HUES64 (cell line): Measurements from ENCODE around the gene CDKN2B.
A peak's percentile ranks its signal among the peaks of the same experiment; 100 is the strongest.

Experiments used
- H3K27ac ChIP-seq: 2 replicates; pipeline ENCODE4 v1.7.0; 2013; ENCODE audit warnings: low read depth, low read length, inconsistent platforms
- H3K27me3 ChIP-seq: 2 replicates; pipeline ENCODE4 v1.6.1; 2013; ENCODE audit warnings: mild to moderate bottlenecking, low read length; ENCODE audit not compliant: insufficient read depth
- H3K36me3 ChIP-seq: 2 replicates; pipeline ENCODE4 v1.6.1; 2013; ENCODE audit warnings: mild to moderate bottlenecking, low read length; ENCODE audit not compliant: insufficient read depth
- H3K4me1 ChIP-seq: 2 replicates; pipeline ENCODE4 v1.6.1; 2013; ENCODE audit warnings: mild to moderate bottlenecking, low read length, moderate library complexity; ENCODE audit not compliant: insufficient read depth
- H3K4me3 ChIP-seq: 2 replicates; pipeline ENCODE4 v1.5.1; 2013; ENCODE audit warnings: mild to moderate bottlenecking, low read length, moderate library complexity
- H3K9ac ChIP-seq: 2 replicates; pipeline ENCODE4 v1.6.1; 2013; ENCODE audit warnings: mild to moderate bottlenecking, low read depth, low read length
- H3K9me3 ChIP-seq: 2 replicates; pipeline ENCODE4 v1.6.1; 2013; ENCODE audit warnings: low read depth, low read length; ENCODE audit not compliant: insufficient read depth
- WGBS: fragments of 150-250, 120-280 bp; methylation state at CpG from one replicate; pipeline ENCODE4 v1.1.7; 2013; ENCODE audit warnings: missing lambda C conversion rate; 5-methylcytosine and 5-hydroxymethylcytosine counted together

CDKN2B gene

GRCh38 chr9:21993893-21994555 is 15.1 kb downstream of the CDKN2B start, which contains the start of gene CDKN2A:
Gene CDKN2A, minus strand, starts transcription at chr9:21994392.
- H3K36me3 ChIP-seq = no peaks in the 10 kb centered on the region
- no peak within 1 kb of the TSS for H3K27ac ChIP-seq
- peaks cover 25% of the 10 kb centered on the region for H3K4me1 ChIP-seq
- no peak within 1 kb of the TSS for H3K9ac ChIP-seq
- H3K9me3 ChIP-seq = no peaks in the 10 kb centered on the region
- under 1% methylated on average over 43 of the region's 53 CpGs for WGBS
- H3K4me3 ChIP-seq = peak within 1 kb of the TSS; percentile 69
- peaks cover 98% of the 10 kb centered on the region for H3K27me3 ChIP-seq

DNA sequence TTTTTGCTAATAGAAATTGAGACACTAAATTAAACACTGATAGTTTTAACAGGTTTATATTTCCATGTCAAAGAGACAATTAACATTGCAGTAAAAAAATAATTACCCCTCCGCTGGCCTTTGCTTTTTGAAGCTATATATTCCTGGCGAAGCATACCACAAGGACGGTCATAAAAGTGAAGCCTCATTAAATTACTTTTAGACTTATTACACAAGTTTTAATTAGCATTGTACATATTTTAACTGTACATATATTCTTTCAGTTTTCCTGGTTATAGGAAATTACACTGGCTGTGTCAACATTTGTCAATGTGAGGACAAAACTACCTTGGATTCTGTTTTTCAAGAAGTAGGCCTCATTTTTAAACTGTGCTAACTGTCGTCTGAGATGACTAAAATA is 16.1 kb downstream of the CDKN2B start:
- Histone ChIP-seq H3K9ac (no peak overlapping the region), H3K4me1 (peaks cover 25% of the 10 kb centered on the region), H3K36me3 (no peaks in the 10 kb centered on the region), H3K27me3 (peaks cover 98% of the 10 kb centered on the region), H3K4me3 (peak overlapping the region; percentile 50), H3K9me3 (no peaks in the 10 kb centered on the region), H3K27ac (no peak overlapping the region)
- WGBS = 27% methylated on average over 4 of the region's 4 CpGs

DNA sequence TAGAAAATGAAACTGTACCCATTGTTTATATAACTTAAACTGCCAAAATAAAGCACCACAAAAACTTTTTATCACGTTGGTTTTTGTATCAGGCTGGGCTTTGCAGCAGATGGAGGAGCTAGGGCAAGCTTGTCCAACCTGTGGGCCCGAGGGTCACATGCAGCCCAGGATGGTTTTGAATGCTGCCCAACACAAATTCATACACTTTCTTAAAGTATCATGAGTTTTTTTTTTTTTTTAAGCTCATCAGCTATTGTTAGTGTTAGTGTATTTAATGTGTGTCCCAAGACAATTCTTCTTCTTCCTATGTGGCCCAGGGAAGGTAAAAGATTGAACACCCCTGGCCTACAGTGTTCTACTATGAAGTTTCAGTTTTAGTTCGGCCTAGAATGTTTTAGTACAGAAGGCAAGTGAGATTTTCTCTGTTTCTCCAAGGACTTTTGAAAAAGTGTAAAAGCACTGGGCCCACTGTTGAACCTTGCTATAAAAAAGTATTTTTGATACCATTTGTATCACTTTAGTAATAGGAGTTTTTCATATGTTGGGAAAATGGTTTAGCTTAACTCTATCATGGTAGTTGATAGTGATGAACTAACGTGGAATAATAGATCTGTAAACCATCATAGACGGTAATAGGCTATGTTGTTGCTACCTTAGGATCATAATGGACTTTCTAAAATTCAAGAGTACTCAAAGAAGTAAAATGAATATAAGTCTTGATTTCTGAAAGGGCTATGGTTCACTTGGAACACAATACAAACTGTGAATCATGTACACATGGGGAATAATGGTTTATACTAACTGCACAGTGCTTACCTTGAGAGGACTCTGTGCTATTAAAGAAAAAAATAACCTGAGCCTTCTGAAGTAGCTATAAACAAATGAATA is 17.8 kb downstream of the CDKN2B start:
- Histone ChIP-seq H3K36me3 (no peaks in the 10 kb centered on the region), H3K9ac (no peak overlapping the region)
- 64% methylated on average over 5 of the region's 5 CpGs for WGBS

DNA sequence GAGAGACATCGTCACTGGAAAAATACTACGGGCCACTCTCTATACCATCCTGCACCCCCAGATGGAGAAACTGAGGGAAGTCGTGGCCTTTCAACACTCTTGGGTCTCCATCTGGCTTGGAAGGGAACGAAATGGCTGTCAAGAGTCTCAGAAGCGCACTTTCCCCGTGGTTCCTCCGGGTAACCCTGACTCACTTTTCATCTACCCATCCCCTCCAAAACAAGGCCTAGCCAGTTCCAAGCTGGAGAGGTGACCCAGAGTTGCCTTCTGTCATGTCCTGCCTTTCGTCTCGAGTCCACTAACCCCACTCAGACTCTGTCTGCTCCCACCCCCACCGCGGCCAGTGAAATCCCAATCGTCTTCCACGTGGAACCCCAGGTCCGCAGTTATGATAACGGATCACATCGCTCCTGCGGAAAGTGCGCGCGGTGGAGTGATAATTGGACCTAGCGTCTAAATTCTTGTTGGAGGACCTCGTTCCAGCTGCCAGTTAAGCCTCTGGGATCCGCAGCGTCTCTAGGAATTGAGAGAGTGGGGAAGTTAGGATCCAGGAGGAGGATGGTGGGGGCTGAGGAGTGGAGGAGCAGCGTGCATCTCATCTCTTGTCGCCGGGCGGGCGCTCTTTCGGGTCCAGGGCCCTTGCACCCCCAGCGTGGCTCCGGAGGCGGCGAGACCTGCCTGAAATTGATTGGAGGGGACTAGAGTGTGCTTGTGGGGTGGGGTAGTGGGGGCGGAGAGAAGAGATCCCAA is 19.5 kb downstream of the CDKN2B start:
- Histone ChIP-seq H3K9ac (no peak overlapping the region), H3K9me3 (no peaks in the 10 kb centered on the region), H3K4me1 (peaks cover 13% of the 10 kb centered on the region; the same call in 1 of the 2 replicates), H3K27me3 (peaks cover 98% of the 10 kb centered on the region), H3K27ac (no peak overlapping the region), H3K36me3 (no peaks in the 10 kb centered on the region), H3K4me3 (peak overlapping the region; percentile 40)
- 28% methylated on average over 35 of the region's 35 CpGs for WGBS

More for the DNA sequence above, 17.8 kb downstream of the CDKN2B start:
- Histone ChIP-seq H3K27me3 (peaks cover 98% of the 10 kb centered on the region), H3K27ac (no peak overlapping the region), H3K9me3 (no peaks in the 10 kb centered on the region), H3K4me3 (no peak overlapping the region), H3K4me1 (peaks cover 13% of the 10 kb centered on the region; the same call in 1 of the 2 replicates)

DNA sequence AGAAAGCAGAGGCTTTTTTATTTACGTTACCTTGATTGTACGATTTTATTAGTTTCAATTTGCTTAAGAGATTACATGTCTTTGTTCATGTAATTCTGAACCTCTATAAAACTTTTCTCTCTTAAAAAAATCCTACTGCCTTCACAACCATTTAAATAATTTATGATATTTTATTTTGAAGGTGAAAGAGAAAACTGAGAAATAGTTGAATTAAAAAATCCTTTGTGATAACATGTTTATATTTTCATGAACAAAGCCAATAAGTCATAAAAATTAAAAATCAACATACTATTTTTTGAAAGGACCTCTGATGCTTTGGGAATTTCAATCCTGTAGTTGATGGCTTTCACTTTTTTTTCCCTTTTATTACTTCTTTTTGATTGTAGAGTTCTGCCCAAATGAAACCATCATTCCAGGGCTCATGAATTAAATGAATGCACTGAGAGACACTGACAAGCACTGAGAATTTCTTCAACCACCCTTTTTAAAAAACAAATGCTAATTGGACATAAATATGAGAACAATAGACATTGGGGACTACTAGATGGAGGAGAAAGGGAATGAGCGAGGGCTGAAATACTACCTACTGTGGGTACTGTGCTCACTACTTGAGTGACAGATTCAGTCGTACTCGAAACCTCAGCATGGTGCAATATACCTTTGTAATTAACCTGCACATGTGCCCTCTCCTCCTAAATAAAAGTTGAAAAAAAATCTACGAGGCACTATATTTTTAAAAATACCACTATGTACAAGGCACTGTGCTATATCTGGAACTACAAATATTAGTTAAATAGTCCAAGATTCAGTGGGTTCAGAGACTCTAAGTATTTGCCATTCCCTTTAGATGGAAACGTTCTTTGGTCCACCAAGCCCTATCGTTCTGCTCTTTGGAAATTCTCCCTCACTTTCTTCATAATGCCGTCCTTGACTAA is 20.8 kb downstream of the CDKN2B start:
- Histone ChIP-seq H3K9me3 (no peaks in the 10 kb centered on the region), H3K27ac (no peak overlapping the region), H3K4me1 (peaks cover 7% of the 10 kb centered on the region; the same call in 1 of the 2 replicates), H3K4me3 (no peak overlapping the region), H3K36me3 (no peaks in the 10 kb centered on the region), H3K9ac (no peak overlapping the region), H3K27me3 (peaks cover 100% of the 10 kb centered on the region)
- WGBS = 45% methylated on average over 6 of the region's 9 CpGs

- H3K36me3 ChIP-seq = no peaks in the 10 kb centered on the region
- H3K9ac ChIP-seq = no peak overlapping the region
- H3K27ac ChIP-seq = no peak overlapping the region
- 84% methylated on average over 3 of the region's 5 CpGs for WGBS
- 0 out of 2 replicates have a peak, but pooled peaks cover 3% of the 10 kb centered on the region for H3K4me1 ChIP-seq
- no peaks in the 10 kb centered on the region for H3K9me3 ChIP-seq
- H3K27me3 ChIP-seq = peaks cover 100% of the 10 kb centered on the region
- H3K4me3 ChIP-seq = no peak overlapping the region
Observed at GRCh38 chr9:21985964-21986667, 23.0 kb downstream of the CDKN2B start.

DNA sequence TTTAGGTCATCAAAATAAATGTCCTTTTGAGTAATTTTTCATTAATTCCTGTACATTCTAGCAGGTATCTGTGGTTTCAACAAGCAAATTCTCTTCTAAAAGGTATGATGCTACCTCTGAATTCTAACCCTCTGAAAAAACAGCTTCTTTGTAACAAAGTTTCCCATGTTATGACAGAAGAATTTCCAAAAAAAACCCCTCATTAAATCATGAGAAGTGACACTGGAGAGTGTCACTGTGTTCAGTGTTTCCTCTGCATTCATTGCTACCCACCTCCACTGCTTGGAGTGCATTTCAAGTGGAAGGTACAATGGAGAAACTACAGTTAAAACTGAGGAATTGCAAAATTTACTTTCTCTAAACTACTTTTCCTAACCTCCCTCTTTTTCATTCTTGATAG is 25.0 kb downstream of the CDKN2B start:
- H3K27ac ChIP-seq = no peak overlapping the region
- peaks cover 97% of the 10 kb centered on the region for H3K27me3 ChIP-seq

GRCh38 chr9:21983561-21983935 is 25.6 kb downstream of the CDKN2B start:
- peaks cover 97% of the 10 kb centered on the region for H3K27me3 ChIP-seq

More for the DNA sequence above, 25.0 kb downstream of the CDKN2B start:
- Histone ChIP-seq H3K36me3 (no peaks in the 10 kb centered on the region), H3K4me1 (no peaks in the 10 kb centered on the region), H3K9ac (no peak overlapping the region), H3K9me3 (no peaks in the 10 kb centered on the region), H3K4me3 (no peak overlapping the region)

GRCh38 chr9:21982861-21983560 is 26.1 kb downstream of the CDKN2B start:
- WGBS = 86% methylated on average over 1 of the region's 1 CpG

More at GRCh38 chr9:21983561-21983935, 25.6 kb downstream of the CDKN2B start:
- H3K4me1 ChIP-seq = no peaks in the 10 kb centered on the region
- 80% methylated on average over 1 of the region's 1 CpG for WGBS
- H3K9me3 ChIP-seq = no peaks in the 10 kb centered on the region
- no peak overlapping the region for H3K4me3 ChIP-seq
- no peaks in the 10 kb centered on the region for H3K36me3 ChIP-seq
- no peak overlapping the region for H3K9ac ChIP-seq
- H3K27ac ChIP-seq = no peak overlapping the region

More at GRCh38 chr9:21982861-21983560, 26.1 kb downstream of the CDKN2B start:
- Histone ChIP-seq H3K27ac (no peak overlapping the region), H3K9me3 (no peaks in the 10 kb centered on the region), H3K9ac (no peak overlapping the region), H3K27me3 (peaks cover 97% of the 10 kb centered on the region), H3K36me3 (no peaks in the 10 kb centered on the region), H3K4me1 (no peaks in the 10 kb centered on the region), H3K4me3 (no peak overlapping the region)
